Gastrocnemius medialis (tissue), 4 donors: ENCODE results near the gene SELENOO. TPM values are rescaled to one million over a fixed set of nuclear protein-coding genes. Genes with fewer than 3 reads are reported as not detected.

Source experiments
- ATAC-seq, 2 donors: fragments of 150-250 bp; one replicate each; pipeline ENCODE4 v1.9.1; 2016
- DNase-seq, 2 donors: peaks; one replicate each; pipeline ENCODE4 v3.0.0-alpha.2; 2019
- H3K27ac ChIP-seq, 4 donors: fragments of 200-600 bp; sonication (generic); 1 replicate in 1 of 4; 2 replicates in 3 of 4; pipeline ENCODE4 v1.5.1; 2016 to 2018; ENCODE audit warnings: mild to moderate bottlenecking in 2 of 4, moderate library complexity in 1 of 4
- H3K27me3 ChIP-seq, 3 donors: fragments of 200-600 bp; sonication (generic) in 2 of 3; 1 replicate in 1 of 3; 2 replicates in 2 of 3; pipeline versions ENCODE4 v1.5.1 to v1.6.0; 2016 to 2019; ENCODE audit warnings: mild to moderate bottlenecking in 1 of 3, moderate library complexity in 1 of 3
- H3K36me3 ChIP-seq, 2 donors: fragments of 200-600 bp; sonication (generic) in 1 of 2; one replicate each; pipeline ENCODE4 v1.5.1; 2017 to 2018
- H3K4me1 ChIP-seq, 2 donors: fragments of 200-600 bp; sonication (generic) in 1 of 2; one replicate each; pipeline ENCODE4 v1.5.1; 2016 to 2017; ENCODE audit warnings: mild to moderate bottlenecking in 2 of 2
- H3K4me3 ChIP-seq, 4 donors: fragments of 200-600 bp; sonication (generic) in 3 of 4; 1 replicate in 1 of 4; 2 replicates in 3 of 4; pipeline ENCODE4 v1.5.1; 2016 to 2019; ENCODE audit warnings: mild to moderate bottlenecking in 2 of 4
- H3K9me3 ChIP-seq, 3 donors: fragments of 200-600 bp; sonication (generic) in 2 of 3; 1 replicate in 1 of 3; 2 replicates in 2 of 3; pipeline ENCODE4 v1.5.1; 2016 to 2019
- CTCF ChIP-seq, 5 experiments: fragments of 450-650 bp in 3 of 5; fragments of 200-600 bp in 2 of 5; sonication (generic) in 2 of 5; IDR thresholded peaks in 4 of 5; conservative IDR thresholded peaks in 1 of 5; 1 replicate in 4 of 5; 2 replicates in 1 of 5; pipeline ENCODE4 v1.5.1; 2016 to 2019; ENCODE audit warnings: antibody characterized with exemption in 5 of 5, mild to moderate bottlenecking in 3 of 5, moderate library complexity in 3 of 5
- POLR2A ChIP-seq, 2 donors: fragments of 450-650 bp; IDR thresholded peaks; one replicate each; pipeline ENCODE4 v1.6.1; 2017; ENCODE audit warnings: antibody characterized with exemption in 2 of 2, mild to moderate bottlenecking in 2 of 2, moderate library complexity in 2 of 2
- in situ Hi-C, 4 donors: fragments of 200-750 bp; cut with MboI; loops; one replicate each; pipeline versions ENCODE4 v1.15.0 to v1.8.0; 2017; ENCODE audit warnings: low sequenced_read_pairs in 4 of 4
- intact Hi-C: fragments of 100-400 bp; cut with DNase I; formaldehyde crosslinking; loops from one replicate; pipeline ENCODE4 v1.15.1; 2023; ENCODE audit warnings: low total_unique reads
- total RNA-seq, 4 donors: library from RNA; depleted of rRNA; stranded (reverse); fragments of >200 nt; gene quantifications; one replicate each; pipeline versions ENCODE4 v1.1.0 to v1.2.3, GENCODE V29; 2016

The SELENOO gene
- total RNA-seq, 4 donors from 2014 or later = 26.4 to 54.9 (median 34.0) TPM

GRCh38 chr22:50226875-50227165 lies 26.0 kb downstream of the SELENOO start:
- peaks cover 0 to 64% of the 10 kb centered on the region in 2 donors for H3K36me3 ChIP-seq
- in situ Hi-C loops (no loop called here), intact Hi-C loops (no loop called here)
- no peak overlapping the region for H3K27ac ChIP-seq
- no peak for ATAC-seq
- TF ChIP-seq POLR2A (IDR thresholded peaks at IDR 0.05) (no peak), CTCF (IDR thresholded peaks at IDR 0.05 in 4 of 5, conservative IDR thresholded peaks at IDR 0.05 in 1 of 5) (no peak)
- no peak overlapping the region for H3K4me3 ChIP-seq
- no peaks in the 10 kb centered on the region for H3K27me3 ChIP-seq
- DNase-seq = no peak
- no peaks in the 10 kb centered on the region for H3K4me1 ChIP-seq
- no peaks in the 10 kb centered on the region for H3K9me3 ChIP-seq

GRCh38 chr22:50227579-50228215 lies 26.9 kb downstream of the SELENOO start:
- no peaks in the 10 kb centered on the region for H3K27me3 ChIP-seq
- H3K4me3 ChIP-seq = no peak overlapping the region
- in situ Hi-C loops (no loop called here), intact Hi-C loops (no loop called here)
- peaks cover 0 to 55% of the 10 kb centered on the region in 2 donors for H3K36me3 ChIP-seq
- DNase-seq = no peak
- H3K4me1 ChIP-seq = no peaks in the 10 kb centered on the region
- H3K9me3 ChIP-seq = no peaks in the 10 kb centered on the region
- H3K27ac ChIP-seq = no peak overlapping the region
- TF ChIP-seq CTCF (IDR thresholded peaks at IDR 0.05 in 4 of 5, conservative IDR thresholded peaks at IDR 0.05 in 1 of 5) = no peak
- no peak for TF ChIP-seq POLR2A (IDR thresholded peaks at IDR 0.05)
- ATAC-seq = no peak

GRCh38 chr22:50228366-50228765 lies 27.6 kb downstream of the SELENOO start:
- intact Hi-C loops (no loop called here), in situ Hi-C loops (no loop called here)
- TF ChIP-seq POLR2A (IDR thresholded peaks at IDR 0.05) = no peak
- no peak for TF ChIP-seq CTCF (IDR thresholded peaks at IDR 0.05 in 4 of 5, conservative IDR thresholded peaks at IDR 0.05 in 1 of 5)
- Histone ChIP-seq H3K4me3 (no peak overlapping the region), H3K36me3 (peaks cover 0 to 49% of the 10 kb centered on the region in 2 donors), H3K27ac (no peak overlapping the region), H3K4me1 (no peaks in the 10 kb centered on the region), H3K9me3 (no peaks in the 10 kb centered on the region), H3K27me3 (no peaks in the 10 kb centered on the region)
- DNase-seq (no peak), ATAC-seq (no peak)

GRCh38 chr22:50229370-50229769 lies 28.6 kb downstream of the SELENOO start:
- Histone ChIP-seq H3K4me1 (no peaks in the 10 kb centered on the region), H3K4me3 (no peak overlapping the region), H3K27me3 (no peaks in the 10 kb centered on the region), H3K36me3 (peaks cover 0 to 41% of the 10 kb centered on the region in 2 donors), H3K9me3 (no peaks in the 10 kb centered on the region), H3K27ac (no peak overlapping the region)
- ATAC-seq = no peak
- no peak for DNase-seq
- TF ChIP-seq CTCF (IDR thresholded peaks at IDR 0.05 in 4 of 5, conservative IDR thresholded peaks at IDR 0.05 in 1 of 5) (no peak), POLR2A (IDR thresholded peaks at IDR 0.05) (no peak)
- in situ Hi-C loops (no loop called here), intact Hi-C loops (no loop called here)
